ENCODE results near the gene TRIM32.

Gene TRIM32

GRCh38 chr9:116653348-116654058 lies 33.6 kb upstream of the TRIM32 start:
- Histone ChIP-seq H3K4me2 (no peak overlapping the region), H3K4me1 (no peaks in the 10 kb centered on the region), H3K36me3 (0 out of 22 replicates have a peak, but pooled peaks cover 0 to 6% (median 0%) of the 10 kb centered on the region in 11 experiments), H3K27me3 (no peaks in the 10 kb centered on the region), H4K20me1 (no peaks in the 10 kb centered on the region; a peak in 1 of 22 replicates), H3K9ac (no peak overlapping the region), H3K27ac (no peak overlapping the region), H3K9me3 (replicated peaks in 1 of 11) (no peaks in the 10 kb centered on the region), H3K4me3 (no peak overlapping the region)
- TF ChIP-seq Cebpa-rat (IDR thresholded peaks at IDR 0.05) = no peak

DNA sequence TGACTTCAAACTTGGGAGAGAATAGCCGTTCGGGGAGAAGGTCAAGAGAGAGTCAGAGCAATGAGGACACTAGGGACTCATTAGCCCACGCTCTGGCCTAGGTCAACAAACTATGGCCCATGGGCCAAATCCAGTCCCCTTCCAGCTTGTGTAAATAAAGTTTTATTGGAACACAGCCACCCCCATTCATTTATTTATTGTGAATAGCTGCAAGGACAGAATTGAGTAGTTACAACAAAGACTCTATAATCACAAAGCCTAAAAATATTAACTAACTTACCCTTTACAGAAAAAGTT lies 33.1 kb upstream of the TRIM32 start:
- Histone ChIP-seq H3K4me1 (no peaks in the 10 kb centered on the region), H3K36me3 (0 out of 22 replicates have a peak, but pooled peaks cover 0 to 6% (median 0%) of the 10 kb centered on the region in 11 experiments), H4K20me1 (no peaks in the 10 kb centered on the region; a peak in 1 of 22 replicates), H3K4me2 (no peak overlapping the region), H3K27ac (no peak overlapping the region), H3K9ac (no peak overlapping the region), H3K4me3 (no peak overlapping the region), H3K9me3 (replicated peaks in 1 of 11) (no peaks in the 10 kb centered on the region), H3K27me3 (no peaks in the 10 kb centered on the region)
- no peak for TF ChIP-seq Cebpa-rat (IDR thresholded peaks at IDR 0.05)

GRCh38 chr9:116656501-116656971 lies 30.6 kb upstream of the TRIM32 start:
- Histone ChIP-seq H3K27me3 (no peaks in the 10 kb centered on the region), H3K9ac (no peak overlapping the region), H3K4me3 (no peak overlapping the region), H3K4me2 (no peak overlapping the region), H4K20me1 (no peaks in the 10 kb centered on the region; a peak in 1 of 22 replicates), H3K9me3 (replicated peaks in 1 of 11) (no peaks in the 10 kb centered on the region), H3K27ac (no peak overlapping the region), H3K4me1 (no peaks in the 10 kb centered on the region), H3K36me3 (0 out of 22 replicates have a peak, but pooled peaks cover 0 to 2% (median 0%) of the 10 kb centered on the region in 11 experiments)
- TF ChIP-seq Cebpa-rat (IDR thresholded peaks at IDR 0.05) = no peak

GRCh38 chr9:116656977-116657376 lies 30.1 kb upstream of the TRIM32 start:
- Histone ChIP-seq H3K4me3 (no peak overlapping the region), H3K36me3 (no peaks in the 10 kb centered on the region), H3K27ac (no peak overlapping the region), H3K4me1 (no peaks in the 10 kb centered on the region), H3K9ac (no peak overlapping the region), H3K27me3 (no peaks in the 10 kb centered on the region), H4K20me1 (no peaks in the 10 kb centered on the region), H3K9me3 (replicated peaks in 1 of 11) (no peaks in the 10 kb centered on the region), H3K4me2 (no peak overlapping the region)
- no peak for TF ChIP-seq Cebpa-rat (IDR thresholded peaks at IDR 0.05)

GRCh38 chr9:116658265-116658664 lies 28.8 kb upstream of the TRIM32 start:
- H3K9me3 ChIP-seq (replicated peaks in 1 of 11) = no peaks in the 10 kb centered on the region
- H3K9ac ChIP-seq = no peak overlapping the region
- no peaks in the 10 kb centered on the region for H3K36me3 ChIP-seq
- H4K20me1 ChIP-seq = no peaks in the 10 kb centered on the region
- H3K4me2 ChIP-seq = no peak overlapping the region
- H3K27ac ChIP-seq = no peak overlapping the region
- TF ChIP-seq Cebpa-rat (IDR thresholded peaks at IDR 0.05) = no peak
- H3K27me3 ChIP-seq = no peaks in the 10 kb centered on the region
- no peak overlapping the region for H3K4me3 ChIP-seq
- H3K4me1 ChIP-seq = no peaks in the 10 kb centered on the region

GRCh38 chr9:116661037-116661954 lies 25.8 kb upstream of the TRIM32 start:
- no peak overlapping the region for H3K4me3 ChIP-seq
- no peak for TF ChIP-seq Cebpa-rat (IDR thresholded peaks at IDR 0.05)
- H3K4me2 ChIP-seq = no peak overlapping the region
- no peaks in the 10 kb centered on the region for H3K36me3 ChIP-seq
- no peaks in the 10 kb centered on the region for H3K27me3 ChIP-seq
- no peaks in the 10 kb centered on the region for H3K4me1 ChIP-seq
- no peaks in the 10 kb centered on the region for H4K20me1 ChIP-seq
- no peak overlapping the region for H3K27ac ChIP-seq
- no peak overlapping the region for H3K9ac ChIP-seq
- H3K9me3 ChIP-seq (replicated peaks in 1 of 11) = no peaks in the 10 kb centered on the region

- no peaks in the 10 kb centered on the region for H4K20me1 ChIP-seq
- no peak overlapping the region for H3K27ac ChIP-seq
- H3K4me3 ChIP-seq = no peak overlapping the region
- no peak overlapping the region for H3K4me2 ChIP-seq
- no peaks in the 10 kb centered on the region for H3K4me1 ChIP-seq
- H3K9me3 ChIP-seq (replicated peaks in 1 of 11) = no peaks in the 10 kb centered on the region
- H3K9ac ChIP-seq = no peak overlapping the region
- H3K27me3 ChIP-seq = no peaks in the 10 kb centered on the region
- no peaks in the 10 kb centered on the region for H3K36me3 ChIP-seq
- no peak for TF ChIP-seq Cebpa-rat (IDR thresholded peaks at IDR 0.05)
These were observed 24.3 kb upstream of the TRIM32 start for GRCh38 chr9:116662646-116663310.

DNA sequence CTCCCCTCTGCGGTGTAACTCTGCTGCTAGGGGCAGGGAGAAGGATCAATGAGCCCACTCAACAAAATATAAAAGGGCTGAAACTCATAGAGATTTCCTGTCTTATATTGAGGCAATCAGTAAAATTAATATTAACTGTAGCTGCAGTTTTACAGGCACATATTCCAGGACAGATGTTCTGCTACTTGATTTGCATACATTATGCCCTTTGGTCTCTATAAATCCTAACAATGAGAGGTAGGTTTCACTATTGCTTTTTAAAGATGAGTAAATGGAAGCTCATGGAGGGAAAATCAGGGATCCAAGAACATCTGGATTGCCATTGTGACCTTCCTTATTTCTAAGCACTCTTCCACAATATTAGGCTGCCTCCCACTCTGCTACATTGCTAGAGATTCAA lies 23.5 kb upstream of the TRIM32 start:
- no peaks in the 10 kb centered on the region for H3K4me1 ChIP-seq
- H4K20me1 ChIP-seq = no peaks in the 10 kb centered on the region
- H3K9ac ChIP-seq = no peak overlapping the region
- TF ChIP-seq Cebpa-rat (IDR thresholded peaks at IDR 0.05) = no peak
- H3K4me2 ChIP-seq = no peak overlapping the region
- H3K36me3 ChIP-seq = no peaks in the 10 kb centered on the region
- H3K27me3 ChIP-seq = no peaks in the 10 kb centered on the region
- no peaks in the 10 kb centered on the region for H3K9me3 ChIP-seq (replicated peaks in 1 of 11)
- H3K4me3 ChIP-seq = no peak overlapping the region
- H3K27ac ChIP-seq = no peak overlapping the region

- no peaks in the 10 kb centered on the region for H4K20me1 ChIP-seq
- no peak overlapping the region for H3K4me3 ChIP-seq
- H3K27ac ChIP-seq = no peak overlapping the region
- no peak overlapping the region for H3K9ac ChIP-seq
- H3K27me3 ChIP-seq = no peaks in the 10 kb centered on the region
- peaks cover 0 to 4% (median 0%) of the 10 kb centered on the region in 11 experiments; a peak in 2 of 22 replicates for H3K36me3 ChIP-seq
- no peak overlapping the region for H3K4me2 ChIP-seq
- H3K4me1 ChIP-seq = no peaks in the 10 kb centered on the region
- no peak for TF ChIP-seq Cebpa-rat (IDR thresholded peaks at IDR 0.05)
- peaks cover 30 to 44% (median 36%) of the 10 kb centered on the region in 11 experiments for H3K9me3 ChIP-seq (replicated peaks in 1 of 11)
These were observed 18.0 kb upstream of the TRIM32 start for GRCh38 chr9:116668970-116669695.
